Gastroesophageal sphincter (tissue), 4 donors: Measurements from ENCODE around the gene ZNF236. TPM values are rescaled to one million over a fixed set of nuclear protein-coding genes. Genes with fewer than 3 reads are reported as not detected.

ENCODE experiments used
- ATAC-seq: fragments of 150-250 bp; one replicate; pipeline ENCODE4 v1.9.1; 2016; ENCODE audit warnings: mild to moderate bottlenecking, moderate library complexity
- H3K27ac ChIP-seq, 4 donors: fragments of 200-600 bp; sonication (generic) in 3 of 4; 1 replicate in 3 of 4; 2 replicates in 1 of 4; pipeline ENCODE4 v1.5.1; 2016 to 2019
- H3K27me3 ChIP-seq: fragments of 200-600 bp; sonication (generic); one replicate; pipeline ENCODE4 v1.5.1; 2019
- H3K36me3 ChIP-seq, 2 donors: fragments of 200-600 bp; sonication (generic); one replicate each; pipeline ENCODE4 v1.5.1; 2019; ENCODE audit warnings: control low read depth in 1 of 2
- H3K4me1 ChIP-seq, 3 donors: fragments of 200-600 bp; sonication (generic); 1 replicate in 2 of 3; 2 replicates in 1 of 3; pipeline ENCODE4 v1.5.1; 2016 to 2019; ENCODE audit warnings: control low read depth in 2 of 3
- H3K4me3 ChIP-seq, 2 donors: fragments of 200-600 bp; sonication (generic); one replicate each; pipeline ENCODE4 v1.5.1; 2019; ENCODE audit warnings: mild to moderate bottlenecking in 1 of 2, moderate library complexity in 1 of 2
- H3K9me3 ChIP-seq, 3 donors: fragments of 200-600 bp; sonication (generic); one replicate each; pipeline ENCODE4 v1.5.1; 2017 to 2019; ENCODE audit warnings: control low read depth in 2 of 3
- CTCF ChIP-seq, 4 experiments: fragments of 200-600 bp in 2 of 4; fragments of 450-650 bp in 2 of 4; sonication (generic) in 1 of 4; IDR thresholded peaks; one replicate each; pipeline ENCODE4 v1.5.1; 2017 to 2019; ENCODE audit warnings: antibody characterized with exemption in 4 of 4, mild to moderate bottlenecking in 2 of 4, moderate library complexity in 2 of 4
- EP300 ChIP-seq: sonication (generic); formaldehyde crosslinking; IDR thresholded peaks from one replicate; pipeline ENCODE4 v1.6.1; 2017; ENCODE audit warnings: antibody characterized with exemption, mild to moderate bottlenecking
- POLR2A ChIP-seq, 2 donors: fragments of 450-650 bp; IDR thresholded peaks; one replicate each; pipeline ENCODE4 v1.6.1; 2017; ENCODE audit warnings: antibody characterized with exemption in 2 of 2, mild to moderate bottlenecking in 2 of 2, moderate library complexity in 1 of 2
- POLR2AphosphoS5 ChIP-seq: sonication (generic); formaldehyde crosslinking; IDR thresholded peaks from one replicate; pipeline ENCODE4 v1.6.1; 2017; ENCODE audit warnings: antibody characterized with exemption
- WGBS, 2 donors: methylation state at CpG; one replicate each; pipeline ENCODE4 v1.1.5; 2018; ENCODE audit warnings: low coverage in 1 of 2; 5-methylcytosine and 5-hydroxymethylcytosine counted together
- total RNA-seq, 4 donors: library from RNA; depleted of rRNA; stranded (reverse); fragments of >200 nt; gene quantifications; one replicate each; pipeline ENCODE4 v1.1.0, GENCODE V29; 2016

Gene ZNF236
- total RNA-seq, 4 donors from 2014 or later, result 8.5 to 26.8 (median 16.8) TPM

GRCh38 chr18:76995896-76996295 lies 173.5 kb downstream of the ZNF236 start:
- no peaks in the 10 kb centered on the region for H3K36me3 ChIP-seq
- no peak for TF ChIP-seq POLR2A (IDR thresholded peaks at IDR 0.05)
- no peak for TF ChIP-seq CTCF (IDR thresholded peaks at IDR 0.05)
- TF ChIP-seq EP300, result no peak
- H3K27me3 ChIP-seq, result peaks cover 7% of the 10 kb centered on the region
- peaks cover 0 to 4% (median 0%) of the 10 kb centered on the region in 3 donors for H3K9me3 ChIP-seq
- H3K4me1 ChIP-seq, result peaks cover 0 to 8% (median 0%) of the 10 kb centered on the region in 3 donors
- no peak overlapping the region for H3K4me3 ChIP-seq
- no peak for ATAC-seq
- WGBS, 2 donors, result 36 to 40% methylated on average over 6 to 7 of the region's 7 CpGs
- H3K27ac ChIP-seq, result no peak overlapping the region

GRCh38 chr18:76996429-76996828 lies 174.1 kb downstream of the ZNF236 start:
- H3K4me3 ChIP-seq, result no peak overlapping the region
- H3K27ac ChIP-seq, result no peak overlapping the region
- H3K9me3 ChIP-seq, result peaks cover 0 to 4% (median 0%) of the 10 kb centered on the region in 3 donors
- H3K36me3 ChIP-seq, result no peaks in the 10 kb centered on the region
- WGBS, 2 donors, result 78 to 96% methylated on average over 3 to 6 of the region's 7 CpGs
- no peak for TF ChIP-seq POLR2A (IDR thresholded peaks at IDR 0.05)
- no peak for TF ChIP-seq CTCF (IDR thresholded peaks at IDR 0.05)
- no peak for TF ChIP-seq EP300
- no peak for TF ChIP-seq POLR2AphosphoS5
- H3K27me3 ChIP-seq, result peaks cover 7% of the 10 kb centered on the region
- peaks cover 0 to 12% (median 0%) of the 10 kb centered on the region in 3 donors for H3K4me1 ChIP-seq
- no peak for ATAC-seq

GRCh38 chr18:76997951-76998808 lies 175.8 kb downstream of the ZNF236 start:
- Histone ChIP-seq H3K36me3 (no peaks in the 10 kb centered on the region), H3K27me3 (peaks cover 7% of the 10 kb centered on the region), H3K4me1 (peaks cover 0 to 12% (median 0%) of the 10 kb centered on the region in 3 donors), H3K27ac (no peak overlapping the region), H3K9me3 (peaks cover 0 to 4% (median 0%) of the 10 kb centered on the region in 3 donors), H3K4me3 (no peak overlapping the region)
- TF ChIP-seq POLR2A (IDR thresholded peaks at IDR 0.05) (no peak), EP300 (no peak), POLR2AphosphoS5 (no peak)
- WGBS, 2 donors, result 88 to 97% methylated on average over 5 to 27 of the region's 38 CpGs
- no peak for ATAC-seq

GRCh38 chr18:76999077-76999476 lies 176.7 kb downstream of the ZNF236 start:
- Histone ChIP-seq H3K36me3 (no peaks in the 10 kb centered on the region), H3K27me3 (peaks cover 7% of the 10 kb centered on the region), H3K4me3 (no peak overlapping the region), H3K9me3 (peaks cover 0 to 4% (median 0%) of the 10 kb centered on the region in 3 donors), H3K27ac (no peak overlapping the region), H3K4me1 (peaks cover 0 to 12% (median 0%) of the 10 kb centered on the region in 3 donors)
- ATAC-seq, result no peak
- TF ChIP-seq CTCF (IDR thresholded peaks at IDR 0.05), result no peak
- TF ChIP-seq POLR2A (IDR thresholded peaks at IDR 0.05), result no peak
- no peak for TF ChIP-seq EP300
- TF ChIP-seq POLR2AphosphoS5, result no peak
- 70 to 90% methylated on average over 4 to 6 of the region's 13 CpGs for WGBS, 2 donors

- Histone ChIP-seq H3K27me3 (peaks cover 7% of the 10 kb centered on the region), H3K36me3 (no peaks in the 10 kb centered on the region), H3K4me3 (peak overlapping the region in 1 of 2 donors; percentile 25), H3K27ac (peak overlapping the region in 1 of 4 donors; percentile 17), H3K9me3 (no peaks in the 10 kb centered on the region), H3K4me1 (peaks cover 0 to 12% (median 0%) of the 10 kb centered on the region in 3 donors)
- TF ChIP-seq POLR2AphosphoS5, result no peak
- no peak for TF ChIP-seq POLR2A (IDR thresholded peaks at IDR 0.05)
- peak in 3 of 4 experiments; percentile 94 to 96 (median 95) for TF ChIP-seq CTCF (IDR thresholded peaks at IDR 0.05)
- no peak for TF ChIP-seq EP300
- WGBS, 2 donors, result 2 to 10% methylated on average over 6 to 11 of the region's 11 CpGs
- ATAC-seq, result peak; percentile 44
Measured at GRCh38 chr18:77000527-77000926, 178.2 kb downstream of the ZNF236 start.
